Brain microvascular endothelial cell (primary cell): ENCODE measurements around the gene VOPP1.

Experiments
- DNase-seq: peaks from one replicate; pipeline ENCODE4 v3.0.0-alpha.2; 2020
- H3K27ac ChIP-seq: fragments of 250-450 bp; sonication (Bioruptor Pico); 2 replicates; pipeline ENCODE4 v1.5.1; 2020; ENCODE audit warnings: mild to moderate bottlenecking, moderate library complexity
- H3K27me3 ChIP-seq: fragments of 250-450 bp; sonication (Bioruptor Pico); replicated peaks from 2 replicates; pipeline ENCODE4 v1.5.1; 2020; ENCODE audit warnings: mild to moderate bottlenecking
- H3K36me3 ChIP-seq: fragments of 250-450 bp; sonication (Bioruptor Pico); replicated peaks from 2 replicates; pipeline ENCODE4 v1.5.1; 2020; ENCODE audit warnings: mild to moderate bottlenecking
- H3K4me3 ChIP-seq: 2 replicates; pipeline ENCODE4 v1.5.1; 2011; ENCODE audit warnings: low read depth, mild to moderate bottlenecking, control low read depth, low read length, moderate library complexity
- in situ Hi-C: cut with HindIII; loops from 2 replicates; pipeline ENCODE4 v1.10.0; 2017; ENCODE audit warnings: low sequenced_read_pairs, low pct_ligation_motif_present
- TF ChIP-seq, protein P1 (sequence below): IDR thresholded peaks from 2 replicates; pipeline ENCODE4 v1.5.1; 2011; ENCODE audit warnings: low read depth, mild to moderate bottlenecking, moderate library complexity, low read length, control low read depth, inconsistent platforms; ENCODE audit errors: missing control alignments

The VOPP1 gene

DNA sequence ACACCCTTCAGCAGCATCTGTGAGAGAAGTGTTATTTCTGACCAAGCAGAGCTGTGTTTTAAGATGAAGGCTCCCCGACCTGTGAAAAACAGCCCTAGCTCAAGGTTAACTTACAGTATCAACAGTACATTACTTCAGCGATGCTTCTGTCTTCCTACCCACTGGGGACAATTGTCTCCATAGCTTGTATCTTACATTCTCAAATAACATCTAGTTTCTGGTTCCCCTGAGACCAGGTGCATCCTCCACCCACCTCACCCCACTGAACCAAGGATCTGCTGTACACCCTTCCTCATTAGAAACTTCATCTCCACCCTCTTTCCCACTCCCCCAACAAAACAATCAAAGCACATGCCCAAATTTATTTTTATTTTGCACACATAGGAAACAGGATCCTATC lies 102.0 kb downstream of the VOPP1 start:
- no peaks in the 10 kb centered on the region for H3K27me3 ChIP-seq
- in situ Hi-C loops = no loop called here
- DNase-seq = no peak
- no peak overlapping the region for H3K4me3 ChIP-seq
- H3K27ac ChIP-seq = no peak overlapping the region
- peaks cover 6% of the 10 kb centered on the region for H3K36me3 ChIP-seq
- TF ChIP-seq, protein P1, sequence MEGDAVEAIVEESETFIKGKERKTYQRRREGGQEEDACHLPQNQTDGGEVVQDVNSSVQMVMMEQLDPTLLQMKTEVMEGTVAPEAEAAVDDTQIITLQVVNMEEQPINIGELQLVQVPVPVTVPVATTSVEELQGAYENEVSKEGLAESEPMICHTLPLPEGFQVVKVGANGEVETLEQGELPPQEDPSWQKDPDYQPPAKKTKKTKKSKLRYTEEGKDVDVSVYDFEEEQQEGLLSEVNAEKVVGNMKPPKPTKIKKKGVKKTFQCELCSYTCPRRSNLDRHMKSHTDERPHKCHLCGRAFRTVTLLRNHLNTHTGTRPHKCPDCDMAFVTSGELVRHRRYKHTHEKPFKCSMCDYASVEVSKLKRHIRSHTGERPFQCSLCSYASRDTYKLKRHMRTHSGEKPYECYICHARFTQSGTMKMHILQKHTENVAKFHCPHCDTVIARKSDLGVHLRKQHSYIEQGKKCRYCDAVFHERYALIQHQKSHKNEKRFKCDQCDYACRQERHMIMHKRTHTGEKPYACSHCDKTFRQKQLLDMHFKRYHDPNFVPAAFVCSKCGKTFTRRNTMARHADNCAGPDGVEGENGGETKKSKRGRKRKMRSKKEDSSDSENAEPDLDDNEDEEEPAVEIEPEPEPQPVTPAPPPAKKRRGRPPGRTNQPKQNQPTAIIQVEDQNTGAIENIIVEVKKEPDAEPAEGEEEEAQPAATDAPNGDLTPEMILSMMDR = no peak

DNA sequence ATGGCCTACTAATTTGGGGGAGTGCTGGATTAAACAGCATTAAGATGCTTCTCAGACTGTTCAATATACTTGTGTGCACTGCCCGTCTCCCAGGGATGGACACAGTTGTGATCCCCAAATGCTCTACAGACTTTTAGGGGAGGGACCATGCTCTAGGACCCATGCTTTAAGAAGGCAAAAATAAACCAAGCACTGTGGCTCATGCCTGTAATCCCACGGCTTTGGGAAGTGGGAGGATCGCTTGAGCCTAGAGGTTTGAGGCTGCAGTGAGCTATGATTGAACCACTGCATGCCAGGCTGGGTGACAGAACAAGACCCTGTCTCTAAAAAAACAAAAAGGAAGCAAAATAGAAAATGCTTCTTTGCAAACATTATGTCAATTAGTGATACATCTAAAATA lies 102.6 kb downstream of the VOPP1 start:
- H3K36me3 ChIP-seq = peaks cover 10% of the 10 kb centered on the region
- in situ Hi-C loops = no loop called here
- DNase-seq = no peak
- H3K27ac ChIP-seq = no peak overlapping the region
- H3K27me3 ChIP-seq = no peaks in the 10 kb centered on the region
- no peak overlapping the region for H3K4me3 ChIP-seq
- TF ChIP-seq, protein P1 = no peak

DNA sequence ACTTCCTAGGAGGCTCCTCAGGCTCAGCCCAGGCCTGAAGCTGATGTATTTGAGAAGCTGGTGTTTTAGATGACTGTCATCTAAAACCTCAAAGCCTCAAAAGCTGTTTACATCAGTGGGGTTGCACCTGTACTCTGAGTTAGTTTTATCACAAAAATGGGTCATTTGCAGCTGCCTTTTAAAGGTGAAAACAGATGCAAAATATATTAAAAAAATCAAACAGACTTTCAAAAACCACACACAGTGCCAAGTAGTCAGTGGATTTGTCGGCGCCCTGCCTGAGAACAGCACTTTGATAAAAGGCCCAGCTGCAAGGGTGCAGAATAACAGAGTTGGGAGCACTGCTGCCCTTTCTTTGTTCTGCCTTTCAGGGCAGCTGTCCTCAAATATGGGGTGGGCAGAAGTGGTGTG lies 103.0 kb downstream of the VOPP1 start:
- Histone ChIP-seq H3K27me3 (no peaks in the 10 kb centered on the region), H3K4me3 (no peak overlapping the region), H3K27ac (no peak overlapping the region), H3K36me3 (peaks cover 14% of the 10 kb centered on the region)
- in situ Hi-C loops = no loop called here
- DNase-seq = no peak
- TF ChIP-seq, protein P1 = no peak

DNA sequence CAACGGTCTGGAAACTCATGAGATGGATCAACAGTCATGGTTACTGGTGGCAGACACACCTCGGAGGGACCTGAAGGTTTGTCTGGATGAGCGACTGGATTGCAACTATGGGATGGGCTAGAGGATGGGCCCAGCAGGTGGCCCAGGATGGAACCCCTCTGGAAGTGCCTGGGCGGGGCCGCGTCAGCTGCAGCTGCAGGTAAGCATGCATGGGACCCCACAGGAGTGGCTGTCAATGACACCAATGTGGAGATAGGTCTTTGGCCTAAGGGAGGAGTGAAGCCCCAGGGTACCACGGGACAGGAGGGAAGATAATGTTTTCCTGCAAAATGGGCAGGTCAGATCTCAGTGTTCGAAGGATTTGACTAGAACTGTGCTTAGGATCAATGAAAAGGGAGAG lies 103.8 kb downstream of the VOPP1 start:
- no peak for DNase-seq
- TF ChIP-seq, protein P1 = no peak
- Histone ChIP-seq H3K27me3 (no peaks in the 10 kb centered on the region), H3K27ac (no peak overlapping the region), H3K36me3 (peaks cover 21% of the 10 kb centered on the region), H3K4me3 (no peak overlapping the region)
- in situ Hi-C loops = no loop called here

DNA sequence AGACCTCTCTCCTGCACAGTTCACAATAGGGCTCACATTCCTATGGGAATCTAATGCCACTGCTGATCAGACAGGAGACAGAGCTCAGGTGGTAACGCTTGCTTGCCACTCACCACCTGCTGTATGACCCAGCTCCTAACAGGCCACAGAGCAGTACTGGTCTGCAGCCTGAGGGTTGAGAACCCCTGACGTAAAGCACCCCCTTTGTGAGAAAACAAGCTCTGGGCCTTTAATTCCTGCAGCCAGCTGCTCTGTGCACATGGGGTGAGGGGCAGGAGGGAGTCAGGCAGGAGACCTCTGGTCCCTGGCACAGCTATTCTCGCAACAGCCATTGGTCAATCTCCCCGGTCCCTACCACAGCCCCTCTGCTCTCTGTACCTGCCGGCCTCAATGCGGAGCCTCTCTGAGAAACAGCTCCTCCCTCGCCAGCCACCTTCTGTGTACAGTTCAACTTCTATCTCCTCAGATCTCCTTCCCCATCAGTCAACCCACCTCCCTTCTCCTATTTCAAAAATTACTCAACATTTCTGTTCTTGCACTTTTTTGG lies 105.2 kb downstream of the VOPP1 start:
- Histone ChIP-seq H3K36me3 (peaks cover 16% of the 10 kb centered on the region), H3K27ac (no peak overlapping the region), H3K4me3 (no peak overlapping the region), H3K27me3 (no peaks in the 10 kb centered on the region)
- in situ Hi-C loops = no loop called here
- TF ChIP-seq, protein P1 = no peak
- no peak for DNase-seq

DNA sequence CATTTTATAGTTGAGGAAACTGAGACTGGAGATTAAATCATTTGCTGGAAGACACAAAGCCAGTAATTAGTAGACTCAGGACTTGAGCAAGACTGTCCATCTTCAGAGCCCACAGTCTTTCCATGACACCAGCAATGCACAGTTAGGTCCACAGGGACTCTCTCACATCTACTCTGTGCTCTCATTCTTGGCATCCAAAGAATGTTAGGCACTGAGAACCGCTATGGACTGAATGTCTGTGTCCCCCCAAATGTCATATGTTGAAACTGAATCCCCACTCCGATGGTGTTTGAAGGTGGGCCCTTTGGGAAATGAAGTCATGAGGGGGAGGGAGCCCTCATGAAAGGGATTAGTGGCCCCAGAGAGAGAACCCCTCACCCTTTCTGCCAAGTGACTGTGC lies 106.6 kb downstream of the VOPP1 start:
- Histone ChIP-seq H3K27me3 (no peaks in the 10 kb centered on the region), H3K27ac (no peak overlapping the region), H3K36me3 (peaks cover 16% of the 10 kb centered on the region), H3K4me3 (no peak overlapping the region)
- in situ Hi-C loops = no loop called here
- DNase-seq = no peak
- TF ChIP-seq, protein P1 = no peak
